GM13977 (cell line): ENCODE results near the gene ANKRD55.
A peak's percentile ranks its signal among the peaks of the same experiment; 100 is the strongest.
"Not testable (repeated sequence)": the region's sequence is repeated elsewhere in the genome, so short reads cannot be mapped to it uniquely, and the experiment has no call there.

Experiments
- DNase-seq: peaks from one replicate; pipeline ENCODE4 v3.0.0; 2012; ENCODE audit warnings: low spot score
- in situ Hi-C: fragments of 300-500 bp; cut with MboI; formaldehyde crosslinking; loops from one replicate; pipeline ENCODE4 v1.12.0; 2022; ENCODE audit warnings: low sequenced_read_pairs, low pct_unique_long_range_greater_than_20kb, mixed read lengths, inconsistent platforms; ENCODE audit not compliant: unreplicated experiment
- TF ChIP-seq, protein P1 (sequence below): IDR thresholded peaks from 2 replicates; pipeline ENCODE4 v1.5.1; 2012; ENCODE audit warnings: mild to moderate bottlenecking, control low read depth; ENCODE audit not compliant: insufficient read depth; ENCODE audit errors: extremely low read depth, missing control alignments

Gene ANKRD55

DNA sequence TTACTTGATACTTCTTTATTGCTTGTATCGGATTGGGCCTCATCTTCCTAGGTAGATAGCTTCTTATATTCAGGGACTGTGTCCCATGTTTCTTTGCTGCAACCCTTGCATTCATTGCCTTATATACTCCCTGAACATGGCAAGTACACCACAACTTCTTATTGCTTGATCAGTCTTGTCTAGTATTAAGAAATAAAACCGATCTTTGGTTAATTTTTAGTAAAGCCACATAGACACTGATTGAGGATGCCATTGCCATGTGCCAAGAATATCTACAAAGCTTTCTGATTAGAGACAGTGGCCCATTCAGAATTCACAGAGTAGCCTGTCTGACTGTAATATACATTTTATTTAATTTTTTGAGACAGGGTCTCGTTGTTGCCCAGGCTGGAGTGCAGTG is 34.7 kb upstream of the ANKRD55 start:
- in situ Hi-C loops, result loop anchor here (25.0 kb wide), 1 partner anchor 869 kb away; no protein-coding TSS in a partner anchor
- DNase-seq, result no peak
- TF ChIP-seq, protein P1, sequence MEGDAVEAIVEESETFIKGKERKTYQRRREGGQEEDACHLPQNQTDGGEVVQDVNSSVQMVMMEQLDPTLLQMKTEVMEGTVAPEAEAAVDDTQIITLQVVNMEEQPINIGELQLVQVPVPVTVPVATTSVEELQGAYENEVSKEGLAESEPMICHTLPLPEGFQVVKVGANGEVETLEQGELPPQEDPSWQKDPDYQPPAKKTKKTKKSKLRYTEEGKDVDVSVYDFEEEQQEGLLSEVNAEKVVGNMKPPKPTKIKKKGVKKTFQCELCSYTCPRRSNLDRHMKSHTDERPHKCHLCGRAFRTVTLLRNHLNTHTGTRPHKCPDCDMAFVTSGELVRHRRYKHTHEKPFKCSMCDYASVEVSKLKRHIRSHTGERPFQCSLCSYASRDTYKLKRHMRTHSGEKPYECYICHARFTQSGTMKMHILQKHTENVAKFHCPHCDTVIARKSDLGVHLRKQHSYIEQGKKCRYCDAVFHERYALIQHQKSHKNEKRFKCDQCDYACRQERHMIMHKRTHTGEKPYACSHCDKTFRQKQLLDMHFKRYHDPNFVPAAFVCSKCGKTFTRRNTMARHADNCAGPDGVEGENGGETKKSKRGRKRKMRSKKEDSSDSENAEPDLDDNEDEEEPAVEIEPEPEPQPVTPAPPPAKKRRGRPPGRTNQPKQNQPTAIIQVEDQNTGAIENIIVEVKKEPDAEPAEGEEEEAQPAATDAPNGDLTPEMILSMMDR, result no peak

DNA sequence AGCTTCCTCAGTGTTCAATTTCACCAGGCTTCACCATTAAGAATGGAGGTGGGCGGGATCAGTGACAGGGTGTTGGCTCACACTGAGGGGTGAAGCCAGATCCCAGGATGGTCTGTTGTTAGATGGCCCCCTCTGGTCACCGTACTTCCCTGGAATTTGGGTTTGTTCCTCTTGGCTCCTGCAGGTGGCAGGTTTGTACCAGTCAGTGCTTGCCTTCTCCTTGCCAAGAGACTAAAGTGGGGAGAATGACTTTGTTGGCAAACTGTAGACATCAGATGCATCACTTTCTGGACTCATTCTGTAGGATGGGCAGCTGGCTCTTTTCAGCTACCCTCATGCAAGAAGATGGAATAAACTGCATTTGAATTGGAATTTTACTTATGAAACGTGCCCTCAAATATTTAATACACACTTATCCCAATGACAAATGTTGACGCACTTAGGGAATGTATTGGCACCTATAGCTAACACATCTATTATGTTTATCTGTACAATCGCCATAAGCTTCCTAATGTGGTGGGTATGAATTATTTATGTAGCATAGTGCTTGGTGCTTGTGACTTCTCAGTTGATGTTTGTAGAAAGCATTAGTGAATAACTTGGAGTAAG is 31.4 kb upstream of the ANKRD55 start:
- DNase-seq, result no peak
- in situ Hi-C loops, result loop anchor here (25.0 kb wide), 1 partner anchor 873 kb away; no protein-coding TSS in a partner anchor
- TF ChIP-seq, protein P1, result peak; percentile 54

DNA sequence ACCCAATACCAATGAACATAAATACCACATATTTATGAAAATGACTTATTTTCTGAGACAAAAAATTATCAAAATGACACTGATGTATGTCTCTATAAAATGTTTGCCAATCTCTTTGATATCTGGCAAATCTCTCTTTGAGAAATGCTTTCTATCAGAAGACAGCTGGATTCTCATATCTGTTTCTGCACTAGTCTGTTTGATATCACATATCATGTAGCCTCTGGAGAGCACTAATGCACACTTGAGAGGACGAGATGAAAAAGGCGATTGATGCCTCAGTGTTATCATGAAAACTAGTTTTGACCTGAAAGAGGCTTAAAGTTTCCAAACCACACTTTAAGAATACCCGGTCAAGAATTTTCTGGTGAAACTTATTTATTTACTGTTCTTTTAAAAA is 29.1 kb upstream of the ANKRD55 start:
- in situ Hi-C loops, result loop anchor here (25.0 kb wide), 1 partner anchor 875 kb away; no protein-coding TSS in a partner anchor
- DNase-seq, result no peak
- TF ChIP-seq, protein P1, result no peak

GRCh38 chr5:56259002-56259511 is 25.9 kb upstream of the ANKRD55 start:
- in situ Hi-C loops, result loop anchor here (25.0 kb wide), 1 partner anchor 878 kb away; no protein-coding TSS in a partner anchor
- peak; percentile 24 for DNase-seq
- TF ChIP-seq, protein P1, result no peak

- in situ Hi-C loops, result loop anchor here (25.0 kb wide), 1 partner anchor 879 kb away; no protein-coding TSS in a partner anchor
- not testable (repeated sequence) for DNase-seq
Measured at GRCh38 chr5:56257763-56258529, 24.8 kb upstream of the ANKRD55 start.

- in situ Hi-C loops, result loop anchor here (25.0 kb wide), 1 partner anchor 880 kb away; no protein-coding TSS in a partner anchor
- TF ChIP-seq, protein P1, result no peak
- no peak for DNase-seq
Measured at GRCh38 chr5:56257010-56257409, 23.9 kb upstream of the ANKRD55 start.
